HEK293 (cell line): ENCODE results near the gene UNC93B1.

ENCODE experiments used
- CTCF ChIP-seq: fragments of 450-650 bp; formaldehyde crosslinking; IDR thresholded peaks from 2 replicates; pipeline ENCODE4 v1.5.1; 2016; ENCODE audit warnings: missing biosample characterization, missing genetic modification characterization
- MYNN ChIP-seq: fragments of 450-650 bp; formaldehyde crosslinking; IDR thresholded peaks from 2 replicates; pipeline ENCODE4 v1.5.1; 2016; ENCODE audit warnings: missing biosample characterization, missing genetic modification characterization, borderline replicate concordance
- REST ChIP-seq: fragments of 450-650 bp; formaldehyde crosslinking; IDR thresholded peaks from 2 replicates; pipeline ENCODE4 v1.5.1; 2016; ENCODE audit warnings: missing biosample characterization, missing genetic modification characterization
- SP2 ChIP-seq: fragments of 450-650 bp; formaldehyde crosslinking; IDR thresholded peaks from 2 replicates; pipeline ENCODE4 v1.5.1; 2016; ENCODE audit warnings: missing biosample characterization, missing genetic modification characterization
- ZBTB44 ChIP-seq: fragments of 450-650 bp; IDR thresholded peaks from 2 replicates; pipeline ENCODE4 v1.5.1; 2018; ENCODE audit warnings: missing biosample characterization, mild to moderate bottlenecking, missing genetic modification characterization
- ZNF157 ChIP-seq: fragments of 450-650 bp; formaldehyde crosslinking; IDR thresholded peaks from 2 replicates; pipeline ENCODE4 v1.5.1; 2016; ENCODE audit warnings: missing biosample characterization, missing genetic modification characterization
- ZNF324 ChIP-seq: fragments of 450-650 bp; formaldehyde crosslinking; IDR thresholded peaks from 2 replicates; pipeline ENCODE4 v1.5.1; 2016; ENCODE audit warnings: missing biosample characterization, missing genetic modification characterization
- ZNF514 ChIP-seq: fragments of 450-650 bp; formaldehyde crosslinking; IDR thresholded peaks from 2 replicates; pipeline ENCODE4 v1.5.1; 2016; ENCODE audit warnings: missing biosample characterization, missing genetic modification characterization
- ZNF692 ChIP-seq: fragments of 450-650 bp; formaldehyde crosslinking; IDR thresholded peaks from 2 replicates; pipeline ENCODE4 v1.5.1; 2016; ENCODE audit warnings: missing biosample characterization, missing genetic modification characterization

- TF ChIP-seq SP2 (tag by site-specific recombination), result peak; percentile 53
- TF ChIP-seq ZNF692 (tag by site-specific recombination), result no peak
- TF ChIP-seq ZNF324 (tag by site-specific recombination), result no peak
- TF ChIP-seq ZBTB44 (tag by site-specific recombination), result no peak
- TF ChIP-seq MYNN (tag by site-specific recombination), result no peak
- no peak for TF ChIP-seq REST (tag by site-specific recombination)
- no peak for TF ChIP-seq ZNF514 (tag by site-specific recombination)
- TF ChIP-seq ZNF157, result no peak
- TF ChIP-seq CTCF (tag by site-specific recombination), result no peak
Measured at GRCh38 chr11:68010090-68011041, 6.5 kb upstream of the UNC93B1 start, which contains the start of gene ALDH3B1.
